ENCODE measurements around the gene PSMC1.

The PSMC1 gene

GRCh38 chr14:90301668-90302090, 45.3 kb downstream of the PSMC1 start:
- H3K4me3 ChIP-seq (replicated peaks; ENCODE audit: low read depth, low read length): no peak overlapping the region
- DNase-seq (ENCODE audit: low read depth): peak; percentile 81
- TF ChIP-seq CTCF (IDR thresholded peaks at IDR 0.05; ENCODE audit: low read length, missing control alignments): peak; percentile 57

- H3K4me3 ChIP-seq (replicated peaks; ENCODE audit: low read depth, low read length): no peak overlapping the region
- DNase-seq (ENCODE audit: low read depth): peak; percentile 20
- TF ChIP-seq CTCF (IDR thresholded peaks at IDR 0.05; ENCODE audit: low read length, missing control alignments): no peak
Observed at GRCh38 chr14:90302529-90303303, 46.4 kb downstream of the PSMC1 start.

- H3K4me3 ChIP-seq (replicated peaks; ENCODE audit: low read depth, low read length): no peak overlapping the region
- no peak for TF ChIP-seq CTCF (IDR thresholded peaks at IDR 0.05; ENCODE audit: low read length, missing control alignments)
- no peak for DNase-seq (ENCODE audit: low read depth)
Observed at GRCh38 chr14:90303473-90303872, 47.1 kb downstream of the PSMC1 start.

- TF ChIP-seq CTCF (IDR thresholded peaks at IDR 0.05; ENCODE audit: low read length, missing control alignments): no peak
- DNase-seq (ENCODE audit: low read depth): no peak
- H3K4me3 ChIP-seq (replicated peaks; ENCODE audit: low read depth, low read length): no peak overlapping the region
Observed at GRCh38 chr14:90304502-90304901, 48.1 kb downstream of the PSMC1 start.

- TF ChIP-seq CTCF (IDR thresholded peaks at IDR 0.05; ENCODE audit: low read length, missing control alignments): no peak
- H3K4me3 ChIP-seq (replicated peaks; ENCODE audit: low read depth, low read length): no peak overlapping the region
- no peak for DNase-seq (ENCODE audit: low read depth)
Observed at GRCh38 chr14:90305176-90305601, 48.8 kb downstream of the PSMC1 start.

GRCh38 chr14:90308561-90308960, 52.2 kb downstream of the PSMC1 start:
- no peak for DNase-seq (ENCODE audit: low read depth)
- no peak for TF ChIP-seq CTCF (IDR thresholded peaks at IDR 0.05; ENCODE audit: low read length, missing control alignments)
- H3K4me3 ChIP-seq (replicated peaks; ENCODE audit: low read depth, low read length): no peak overlapping the region

- H3K4me3 ChIP-seq (replicated peaks; ENCODE audit: low read depth, low read length): no peak overlapping the region
- no peak for TF ChIP-seq CTCF (IDR thresholded peaks at IDR 0.05; ENCODE audit: low read length, missing control alignments)
- DNase-seq (ENCODE audit: low read depth): no peak
Observed at GRCh38 chr14:90317286-90317685, 60.9 kb downstream of the PSMC1 start.
